HEK293 (cell line): ENCODE measurements around the gene QSOX1.

Experiments
- CTCF ChIP-seq: fragments of 450-650 bp; formaldehyde crosslinking; IDR thresholded peaks from 2 replicates; pipeline ENCODE4 v1.5.1; 2016; ENCODE audit warnings: missing biosample characterization, missing genetic modification characterization
- IKZF3 ChIP-seq: fragments of 450-650 bp; IDR thresholded peaks from 2 replicates; pipeline ENCODE4 v1.5.0; 2018; ENCODE audit warnings: missing biosample characterization, mild to moderate bottlenecking, missing genetic modification characterization, moderate library complexity
- SCRT2 ChIP-seq: fragments of 450-650 bp; formaldehyde crosslinking; IDR thresholded peaks from 2 replicates; pipeline ENCODE4 v1.5.1; 2016; ENCODE audit warnings: missing biosample characterization, missing genetic modification characterization
- SP7 ChIP-seq: fragments of 450-650 bp; formaldehyde crosslinking; IDR thresholded peaks from 2 replicates; pipeline ENCODE4 v1.5.1; 2016; ENCODE audit warnings: missing biosample characterization, missing genetic modification characterization
- TRIM28 ChIP-seq: IDR thresholded peaks from 2 replicates; pipeline ENCODE4 v1.6.1; 2011; ENCODE audit warnings: low read length, control low read depth, borderline replicate concordance
- ZNF366 ChIP-seq: fragments of 450-650 bp; formaldehyde crosslinking; conservative IDR thresholded peaks from 2 replicates; pipeline ENCODE4 v1.5.1; 2016; ENCODE audit warnings: missing biosample characterization, missing genetic modification characterization
- ZNF501 ChIP-seq: fragments of 450-650 bp; formaldehyde crosslinking; IDR thresholded peaks from 2 replicates; pipeline ENCODE4 v1.5.1; 2016; ENCODE audit warnings: missing biosample characterization, missing genetic modification characterization
- ZNF558 ChIP-seq: fragments of 450-650 bp; formaldehyde crosslinking; IDR thresholded peaks from 2 replicates; pipeline ENCODE4 v1.5.1; 2016; ENCODE audit warnings: missing biosample characterization, missing genetic modification characterization
- ZNF645 ChIP-seq: fragments of 450-650 bp; formaldehyde crosslinking; IDR thresholded peaks from 2 replicates; pipeline ENCODE4; 2016; ENCODE audit warnings: missing biosample characterization, missing genetic modification characterization
- ZNF704 ChIP-seq: fragments of 450-650 bp; formaldehyde crosslinking; IDR thresholded peaks from 2 replicates; pipeline ENCODE4 v1.5.1; 2016; ENCODE audit warnings: missing biosample characterization, missing genetic modification characterization
- ZNF785 ChIP-seq: fragments of 450-650 bp; formaldehyde crosslinking; IDR thresholded peaks from 2 replicates; pipeline ENCODE4 v1.5.1; 2016; ENCODE audit warnings: missing biosample characterization, missing genetic modification characterization

- TF ChIP-seq SP7 (no peak), ZNF645 (tag by site-specific recombination) (no peak), IKZF3 (tag by site-specific recombination) (no peak), CTCF (no peak), ZNF704 (tag by site-specific recombination) (no peak), SCRT2 (tag by site-specific recombination) (no peak), TRIM28 (no peak), ZNF501 (no peak), ZNF785 (tag by site-specific recombination) (no peak), ZNF366 (tag by site-specific recombination) (no peak), ZNF558 (no peak)
These were observed 23.2 kb upstream of the QSOX1 start for GRCh38 chr1:180131510-180131909.
